HepG2 (cell line): ENCODE measurements around the gene IQUB. TPM values are rescaled to one million over a fixed set of nuclear protein-coding genes. Genes with fewer than 3 reads are reported as not detected.

Source experiments
- ATAC-seq: fragments of 200-7000 bp; cut with Tn5 transposase; 3 replicates; pipeline ENCODE4 v1.9.1; 2020; ENCODE audit warnings: mild to moderate bottlenecking, moderate library complexity
- BruUV-seq: library from RNA; stranded (reverse); fragments of 400-500 nt; replicated peaks from 2 replicates; lab custom pipeline; 2021; lab: Mats Ljungman, UMichigan
- CTCF ChIA-PET: fragments of 300-600 bp; formaldehyde crosslinking; extraction: SDS; loops from one replicate; lab custom pipeline; 2021; ENCODE audit warnings: low total read pairs, inconsistent platforms, low intra/inter-chr PET ratio; lab: Yijun Ruan, JAX
- POLR2A ChIA-PET: fragments of 350-600 bp; sonication (Branson Sonifier 250); formaldehyde crosslinking; loops from one replicate; lab custom pipeline; 2020; ENCODE audit warnings: antibody characterized with exemption, inconsistent platforms; lab: Yijun Ruan, JAX
- DNase-seq: peaks from one replicate; pipeline ENCODE4 v3.0.0-alpha.2; 2015; ENCODE audit warnings: low spot score
- FAIRE-seq: peaks from 3 replicates; lab custom pipeline; 2011; peaks lifted over from hg19 to GRCh38; lab: Jason Lieb, UNC
- H2AFZ ChIP-seq: one replicate; pipeline ENCODE4 v1.6.1; 2011; ENCODE audit warnings: low read length, inconsistent platforms
- H3K27ac ChIP-seq: fragments of 300-600 bp; 3 replicates; pipeline ENCODE4 v1.8.0; 2011; ENCODE audit warnings: mixed run types, mild to moderate bottlenecking, mixed read lengths, low read length, inconsistent platforms; ENCODE audit not compliant: insufficient read depth; ENCODE audit errors: extremely low read length
- H3K27me3 ChIP-seq, 2 experiments: fragments of 200-600 bp in 1 of 2; 2 replicates in 1 of 2; 3 replicates in 1 of 2; pipeline versions ENCODE4 v1.6.0 to v1.8.0; 2011; ENCODE audit warnings: low read length in 2 of 2, mild to moderate bottlenecking in 2 of 2, moderate library complexity in 2 of 2, inconsistent platforms in 1 of 2; ENCODE audit not compliant: insufficient read depth in 2 of 2, control insufficient read depth in 1 of 2
- H3K36me3 ChIP-seq, 2 experiments: fragments of 200-600 bp in 1 of 2; replicated peaks in 1 of 2; 2 replicates in 1 of 2; 3 replicates in 1 of 2; pipeline versions ENCODE4 v1.5.1 to v1.8.0; 2011; ENCODE audit warnings: low read length in 2 of 2, inconsistent platforms in 1 of 2; ENCODE audit not compliant: insufficient read depth in 2 of 2, control insufficient read depth in 1 of 2
- H3K4me1 ChIP-seq: 2 replicates; pipeline ENCODE4 v1.5.1; 2012; ENCODE audit warnings: low read length, inconsistent platforms; ENCODE audit not compliant: insufficient read depth
- H3K4me2 ChIP-seq: 2 replicates; pipeline ENCODE4 v1.6.0; 2011; ENCODE audit warnings: low read depth, low read length, inconsistent platforms
- H3K4me3 ChIP-seq, 3 experiments: fragments of 200-600 bp in 1 of 3; sonication (generic), shearing (Covaris generic) in 1 of 3; replicated peaks in 1 of 3; 2 replicates each; pipeline ENCODE4 v1.5.1; 2011 to 2016; ENCODE audit warnings: low read length in 3 of 3, inconsistent platforms in 2 of 3, low read depth in 2 of 3, mild to moderate bottlenecking in 2 of 3, control low read depth in 1 of 3, mixed read lengths in 1 of 3; ENCODE audit not compliant: insufficient read depth in 1 of 3
- H3K79me2 ChIP-seq: one replicate; pipeline ENCODE4 v1.6.1; 2011; ENCODE audit warnings: low read length, inconsistent platforms; ENCODE audit not compliant: insufficient read depth
- H3K9ac ChIP-seq: 2 replicates; pipeline ENCODE4 v1.6.0; 2011; ENCODE audit warnings: mild to moderate bottlenecking, low read depth, low read length, inconsistent platforms; ENCODE audit not compliant: insufficient read depth
- H3K9me3 ChIP-seq: 2 replicates; pipeline ENCODE4 v1.5.1; 2012; ENCODE audit warnings: mild to moderate bottlenecking, low read length
- H4K20me1 ChIP-seq: 2 replicates; pipeline ENCODE4 v1.6.0; 2011; ENCODE audit warnings: inconsistent platforms, mild to moderate bottlenecking, low read length, moderate library complexity; ENCODE audit not compliant: insufficient read depth
- DNMT1 ChIP-seq: sonication (generic); formaldehyde crosslinking; IDR thresholded peaks from 2 replicates; pipeline ENCODE4 v1.5.1; 2020; ENCODE audit warnings: mild to moderate bottlenecking, missing genetic modification reagents
- HMG20A ChIP-seq: IDR thresholded peaks from 2 replicates; pipeline ENCODE4 v1.6.1; 2016; ENCODE audit warnings: borderline replicate concordance
- HOXD1 ChIP-seq: sonication (generic); formaldehyde crosslinking; IDR thresholded peaks from 2 replicates; pipeline ENCODE4 v1.5.0; 2020; ENCODE audit warnings: missing genetic modification reagents
- MAFF ChIP-seq: IDR thresholded peaks from 2 replicates; pipeline ENCODE4 v1.6.1; 2011; ENCODE audit warnings: low read depth, low read length, improper control_type of control experiment
- MAFK ChIP-seq, 2 experiments: IDR thresholded peaks in 1 of 2; conservative IDR thresholded peaks in 1 of 2; 2 replicates each; pipeline ENCODE4 v1.6.1; 2011; ENCODE audit warnings: improper control_type of control experiment in 2 of 2, low read length in 2 of 2
- MXD4 ChIP-seq: IDR thresholded peaks from 2 replicates; pipeline ENCODE4 v1.6.1; 2016; ENCODE audit warnings: mild to moderate bottlenecking, missing biosample characterization, missing genetic modification reagents
- NR2F6 ChIP-seq, 2 experiments: IDR thresholded peaks; 2 replicates each; pipeline ENCODE4 v1.6.1; 2016; ENCODE audit warnings: antibody characterized with exemption in 1 of 2, mild to moderate bottlenecking in 1 of 2
- SAP130 ChIP-seq: IDR thresholded peaks from 2 replicates; pipeline ENCODE4 v1.6.1; 2016; ENCODE audit warnings: low read depth
- SIX1 ChIP-seq: sonication (generic); formaldehyde crosslinking; IDR thresholded peaks from 2 replicates; pipeline ENCODE4 v1.4.0; 2020; ENCODE audit warnings: missing genetic modification reagents, borderline replicate concordance
- ZFAT ChIP-seq: sonication (generic); formaldehyde crosslinking; conservative IDR thresholded peaks from 2 replicates; pipeline ENCODE4 v1.8.1; 2023; ENCODE audit warnings: missing genetic modification reagents, inconsistent platforms
- ZNF230 ChIP-seq: sonication (generic); formaldehyde crosslinking; IDR thresholded peaks from 2 replicates; pipeline ENCODE4 v1.4.0; 2020; ENCODE audit warnings: mild to moderate bottlenecking, missing genetic modification reagents
- ZNF44 ChIP-seq: sonication (generic); formaldehyde crosslinking; IDR thresholded peaks from 2 replicates; pipeline ENCODE4 v1.5.1; 2020; ENCODE audit warnings: mild to moderate bottlenecking, missing genetic modification reagents
- ZNF543 ChIP-seq: sonication (generic); formaldehyde crosslinking; IDR thresholded peaks from 2 replicates; pipeline ENCODE4 v1.4.0; 2020; ENCODE audit warnings: mild to moderate bottlenecking, missing genetic modification reagents
- WGBS: methylation state at CpG from one replicate; pipeline ENCODE4 v1.1.6; 2017; ENCODE audit warnings: low lambda C conversion rate; 5-methylcytosine and 5-hydroxymethylcytosine counted together
- in situ Hi-C: cut with HindIII; loops from 2 replicates; pipeline ENCODE4 v1.10.0; 2017; ENCODE audit warnings: low pct_unique_long_range_greater_than_20kb; ENCODE audit not compliant: extremely low pct_ligation_motif_present
- intact Hi-C: fragments of 100-400 bp; cut with micrococcal nuclease; formaldehyde crosslinking; loops from one replicate; pipeline ENCODE4 v1.10.0; 2022; ENCODE audit not compliant: unreplicated experiment
- polyA plus RNA-seq, 8 experiments: library from polyadenylated mRNA; depleted of rRNA in 3 of 8; stranded (reverse) in 7 of 8; unstranded in 1 of 8; fragments of >200 nt; fragmentation: Illumina TruSeq in 4 of 8; extraction: Trizol in 4 of 8; gene quantifications; 2 replicates each; pipeline versions ENCODE4 v1.2.1 to v1.2.3, GENCODE V29; 2011 to 2016; ENCODE audit warnings: low read depth in 4 of 8, missing spikeins in 1 of 8, mixed read lengths in 1 of 8; ENCODE audit not compliant: insufficient read depth in 1 of 8
- total RNA-seq, 5 experiments: library from RNA; depleted of rRNA; stranded (reverse); fragments of >200 nt; fragmentation: Illumina TruSeq; extraction: Trizol; gene quantifications; 2 replicates each; pipeline ENCODE4 v1.2.3, GENCODE V29; 2016; ENCODE audit warnings: low read depth in 1 of 5
- TF ChIP-seq, protein P1 (sequence below): sonication (generic); formaldehyde crosslinking; IDR thresholded peaks from 2 replicates; pipeline ENCODE4 v1.4.0; 2020; ENCODE audit warnings: missing genetic modification reagents; ENCODE audit errors: not compliant biosample characterization
- TF ChIP-seq, protein P2 (sequence below): sonication (generic); formaldehyde crosslinking; IDR thresholded peaks from 2 replicates; pipeline ENCODE4 v1.5.1; 2020; ENCODE audit warnings: mild to moderate bottlenecking, missing genetic modification reagents, borderline replicate concordance

Gene IQUB
- total and polyA plus RNA-seq, 2 of the 13 experiments (the other 11 are each of a cell fraction or from before 2014, with no cell fraction given): 0.07 TPM; not detected in 1

DNA sequence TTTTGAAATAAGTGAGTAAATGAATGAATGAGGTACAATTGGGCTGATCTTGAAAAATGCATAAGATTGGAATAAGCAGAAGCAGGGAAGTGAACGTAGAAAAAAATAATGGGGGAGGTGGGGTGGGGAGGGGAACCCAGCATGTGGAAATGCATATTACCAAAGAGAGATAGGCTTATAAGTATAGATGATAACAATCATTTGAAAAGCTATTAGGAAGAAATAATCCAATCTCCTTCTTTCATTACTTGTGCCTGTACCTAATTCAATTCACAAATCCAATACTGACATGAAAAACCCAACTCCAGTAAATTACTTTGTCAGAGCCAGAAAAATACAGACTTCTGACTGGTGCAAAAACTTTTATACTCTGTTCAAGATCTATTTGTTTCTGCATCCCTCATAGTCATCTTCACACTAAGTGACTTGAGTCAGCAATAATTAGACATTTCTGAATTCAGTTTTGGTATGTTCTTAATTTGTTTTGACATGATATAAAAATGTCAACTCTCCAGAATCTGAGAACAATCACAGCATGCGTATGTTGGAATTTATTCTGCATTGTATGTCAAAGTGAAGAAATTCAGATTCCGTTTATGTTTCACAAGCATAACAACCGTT is 99.2 kb downstream of the IQUB start:
- CTCF ChIA-PET: no interaction called here
- TF ChIP-seq MAFK (conservative IDR thresholded peaks at IDR 0.05 in 1 of 2, IDR thresholded peaks at IDR 0.05 in 1 of 2; ENCODE audit: low read length in 2 of 2) (peak; percentile 47 to 60; a peak in 3 of 4 replicates), MAFF (peak; percentile 24; the same call in 1 of the 2 replicates), SIX1 (CRISPR knock-in tag) (no peak)
- FAIRE-seq (no peak), ATAC-seq (no peak), DNase-seq (no peak)
- WGBS: 19% methylated on average over 4 of the region's 4 CpGs
- Histone ChIP-seq H2AFZ (no peak overlapping the region), H3K9ac (no peak overlapping the region), H3K4me3 (no peak overlapping the region), H3K4me2 (no peak overlapping the region), H3K79me2 (no peaks in the 10 kb centered on the region), H3K36me3 (no peaks in the 10 kb centered on the region), H3K27me3 (no peaks in the 10 kb centered on the region; a peak in 1 of 5 replicates), H3K4me1 (no peaks in the 10 kb centered on the region), H3K9me3 (no peaks in the 10 kb centered on the region), H3K27ac (no peak overlapping the region), H4K20me1 (no peaks in the 10 kb centered on the region)
- in situ Hi-C loops (no loop called here), intact Hi-C loops (no loop called here)
- BruUV-seq: no TSS peak
- POLR2A ChIA-PET: no interaction called here

DNA sequence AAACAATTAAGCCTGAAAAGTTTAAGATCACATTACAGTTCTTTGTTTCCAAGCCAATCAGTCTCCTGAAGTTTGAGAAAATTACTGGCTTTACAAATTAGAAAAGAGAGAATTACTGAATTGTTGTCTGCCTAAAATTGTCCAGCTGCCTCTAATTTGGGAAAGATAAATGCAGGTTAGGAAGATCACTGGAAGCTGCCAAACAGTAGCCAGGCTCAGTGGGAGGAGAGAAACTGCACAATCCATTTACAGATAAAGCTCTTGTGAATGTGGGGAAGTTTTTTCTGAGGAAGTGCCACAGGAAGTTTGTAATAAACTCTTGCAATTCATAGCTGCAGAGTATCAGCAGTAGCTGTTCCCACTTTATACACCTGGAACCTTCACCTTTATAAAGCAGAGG is 100.7 kb downstream of the IQUB start:
- Histone ChIP-seq H2AFZ (no peak overlapping the region), H3K36me3 (no peaks in the 10 kb centered on the region), H3K4me1 (no peaks in the 10 kb centered on the region), H4K20me1 (no peaks in the 10 kb centered on the region), H3K4me3 (no peak overlapping the region), H3K4me2 (no peak overlapping the region), H3K27me3 (no peaks in the 10 kb centered on the region), H3K79me2 (no peaks in the 10 kb centered on the region), H3K9ac (no peak overlapping the region), H3K27ac (no peak overlapping the region), H3K9me3 (no peaks in the 10 kb centered on the region)
- ATAC-seq: no peak
- no peak for DNase-seq
- CTCF ChIA-PET: no interaction called here
- intact Hi-C loops: no loop called here
- in situ Hi-C loops: no loop called here
- FAIRE-seq: no peak
- no TSS peak for BruUV-seq
- no peak for TF ChIP-seq HMG20A
- TF ChIP-seq, protein P1, sequence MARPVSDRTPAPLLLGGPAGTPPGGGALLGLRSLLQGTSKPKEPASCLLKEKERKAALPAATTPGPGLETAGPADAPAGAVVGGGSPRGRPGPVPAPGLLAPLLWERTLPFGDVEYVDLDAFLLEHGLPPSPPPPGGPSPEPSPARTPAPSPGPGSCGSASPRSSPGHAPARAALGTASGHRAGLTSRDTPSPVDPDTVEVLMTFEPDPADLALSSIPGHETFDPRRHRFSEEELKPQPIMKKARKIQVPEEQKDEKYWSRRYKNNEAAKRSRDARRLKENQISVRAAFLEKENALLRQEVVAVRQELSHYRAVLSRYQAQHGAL: no peak
- no peak for TF ChIP-seq SAP130 (CRISPR knock-in tag)
- TF ChIP-seq ZFAT (CRISPR knock-in tag): no peak
- no peak for TF ChIP-seq NR2F6 (IDR thresholded peaks at IDR 0.05)
- TF ChIP-seq NR2F6 (CRISPR knock-in tag; IDR thresholded peaks at IDR 0.05): no peak
- no peak for TF ChIP-seq ZNF543 (CRISPR knock-in tag)
- no peak for TF ChIP-seq ZNF44 (CRISPR knock-in tag)
- TF ChIP-seq ZNF230 (CRISPR knock-in tag): no peak
- no peak for TF ChIP-seq DNMT1 (CRISPR knock-in tag)
- TF ChIP-seq HOXD1 (CRISPR knock-in tag): no peak
- no peak for TF ChIP-seq MXD4 (CRISPR knock-in tag)
- TF ChIP-seq, protein P2, sequence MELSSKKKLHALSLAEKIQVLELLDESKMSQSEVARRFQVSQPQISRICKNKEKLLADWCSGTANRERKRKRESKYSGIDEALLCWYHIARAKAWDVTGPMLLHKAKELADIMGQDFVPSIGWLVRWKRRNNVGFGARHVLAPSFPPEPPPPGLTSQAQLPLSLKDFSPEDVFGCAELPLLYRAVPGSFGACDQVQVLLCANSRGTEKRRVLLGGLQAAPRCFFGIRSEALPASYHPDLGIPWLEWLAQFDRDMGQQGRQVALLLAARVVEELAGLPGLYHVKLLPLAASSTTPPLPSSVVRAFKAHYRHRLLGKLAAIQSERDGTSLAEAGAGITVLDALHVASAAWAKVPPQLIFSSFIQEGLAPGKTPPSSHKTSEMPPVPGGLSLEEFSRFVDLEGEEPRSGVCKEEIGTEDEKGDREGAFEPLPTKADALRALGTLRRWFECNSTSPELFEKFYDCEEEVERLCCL (CRISPR knock-in tag): no peak
- POLR2A ChIA-PET: no interaction called here
